Fibroblast of villous mesenchyme (primary cell): ENCODE results near the gene PIWIL4. TPM values are rescaled to one million over a fixed set of nuclear protein-coding genes. Genes with fewer than 3 reads are reported as not detected.
"Not testable (repeated sequence)": the region's sequence is repeated elsewhere in the genome, so short reads cannot be mapped to it uniquely, and the experiment has no call there.

Experiments used
- DNase-seq: peaks from one replicate; pipeline ENCODE4 v3.0.0-alpha.2; 2010; ENCODE audit warnings: low read depth
- H3K4me3 ChIP-seq: 2 replicates; pipeline ENCODE4 v1.5.1; 2011; ENCODE audit warnings: low read depth, mild to moderate bottlenecking, low read length
- total RNA-seq: library from RNA; depleted of rRNA; stranded (reverse); fragments of >200 nt; gene quantifications from 2 replicates; pipeline ENCODE4 v1.2.3, GENCODE V29; 2012
- TF ChIP-seq, protein P1 (sequence below): IDR thresholded peaks from 2 replicates; pipeline ENCODE4 v1.5.1; 2012; ENCODE audit warnings: low read depth, mild to moderate bottlenecking, low read length; ENCODE audit not compliant: insufficient read depth

Gene PIWIL4
- total RNA-seq, 1 donor, result 0.86 TPM

DNA sequence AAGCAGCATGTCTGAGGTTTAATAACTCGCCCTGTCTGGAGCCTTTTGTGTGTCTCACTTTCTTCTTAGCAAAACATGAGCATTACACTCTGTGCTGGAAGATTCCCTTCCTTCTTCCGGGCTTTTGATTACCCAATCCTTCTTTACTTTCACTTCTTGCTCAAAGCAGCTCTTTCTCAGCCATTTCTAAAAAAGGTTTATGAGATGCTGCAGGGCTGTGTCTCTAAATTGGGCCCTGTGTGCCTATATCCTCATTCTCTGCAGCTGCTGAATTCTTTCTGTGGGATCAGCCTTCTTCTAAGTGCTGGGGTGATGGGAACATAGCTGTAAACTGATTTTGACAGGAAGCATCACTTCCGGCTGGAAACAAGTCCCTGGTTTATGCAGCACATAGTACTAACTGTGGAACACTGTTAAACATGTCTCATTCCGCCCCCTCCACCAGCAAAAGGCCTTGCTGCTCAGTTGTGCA, 71.8 kb downstream of the PIWIL4 start:
- TF ChIP-seq, protein P1, sequence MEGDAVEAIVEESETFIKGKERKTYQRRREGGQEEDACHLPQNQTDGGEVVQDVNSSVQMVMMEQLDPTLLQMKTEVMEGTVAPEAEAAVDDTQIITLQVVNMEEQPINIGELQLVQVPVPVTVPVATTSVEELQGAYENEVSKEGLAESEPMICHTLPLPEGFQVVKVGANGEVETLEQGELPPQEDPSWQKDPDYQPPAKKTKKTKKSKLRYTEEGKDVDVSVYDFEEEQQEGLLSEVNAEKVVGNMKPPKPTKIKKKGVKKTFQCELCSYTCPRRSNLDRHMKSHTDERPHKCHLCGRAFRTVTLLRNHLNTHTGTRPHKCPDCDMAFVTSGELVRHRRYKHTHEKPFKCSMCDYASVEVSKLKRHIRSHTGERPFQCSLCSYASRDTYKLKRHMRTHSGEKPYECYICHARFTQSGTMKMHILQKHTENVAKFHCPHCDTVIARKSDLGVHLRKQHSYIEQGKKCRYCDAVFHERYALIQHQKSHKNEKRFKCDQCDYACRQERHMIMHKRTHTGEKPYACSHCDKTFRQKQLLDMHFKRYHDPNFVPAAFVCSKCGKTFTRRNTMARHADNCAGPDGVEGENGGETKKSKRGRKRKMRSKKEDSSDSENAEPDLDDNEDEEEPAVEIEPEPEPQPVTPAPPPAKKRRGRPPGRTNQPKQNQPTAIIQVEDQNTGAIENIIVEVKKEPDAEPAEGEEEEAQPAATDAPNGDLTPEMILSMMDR, result no peak
- no peak overlapping the region for H3K4me3 ChIP-seq
- DNase-seq, result peak; percentile 83

DNA sequence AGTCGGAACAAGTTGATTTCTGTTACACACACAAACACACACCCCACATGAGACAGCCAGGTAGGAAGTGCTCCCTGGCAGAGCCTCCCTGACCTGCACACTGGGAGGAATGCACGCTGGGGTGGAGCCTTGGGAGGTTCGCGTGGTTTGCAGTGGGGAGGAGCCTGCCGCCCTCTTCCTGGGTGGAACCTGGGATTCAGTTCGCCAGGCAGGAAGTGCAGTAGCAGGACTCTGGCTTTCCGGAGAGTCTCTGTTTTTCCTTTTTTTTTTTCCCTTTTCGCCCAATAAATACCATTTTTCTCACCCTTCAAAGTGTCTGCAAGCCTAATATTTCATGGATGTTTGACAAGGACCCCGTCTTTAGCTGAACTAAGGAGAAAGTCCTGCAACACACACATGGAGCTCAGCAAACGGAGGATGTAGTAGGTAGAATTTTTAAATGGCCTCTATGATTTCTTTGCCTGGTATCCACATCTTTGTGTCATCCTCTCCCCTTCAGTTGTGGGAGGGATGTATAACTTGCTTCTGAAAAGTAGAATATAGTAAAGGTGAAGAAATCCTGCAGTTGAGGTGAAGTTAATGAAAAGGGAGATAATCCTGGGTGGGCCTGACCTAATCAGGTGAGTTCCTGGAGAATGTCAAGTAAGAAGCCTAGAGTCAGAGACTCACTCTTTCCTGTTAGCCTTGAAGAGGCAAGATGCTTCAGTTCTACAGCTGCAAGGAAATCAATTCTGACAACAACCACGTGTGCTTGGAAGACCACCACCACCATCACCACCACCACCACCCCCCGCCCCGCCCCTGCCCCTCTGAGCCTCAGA, 72.9 kb downstream of the PIWIL4 start:
- DNase-seq, result no peak
- no peak overlapping the region for H3K4me3 ChIP-seq
- TF ChIP-seq, protein P1, result no peak

DNA sequence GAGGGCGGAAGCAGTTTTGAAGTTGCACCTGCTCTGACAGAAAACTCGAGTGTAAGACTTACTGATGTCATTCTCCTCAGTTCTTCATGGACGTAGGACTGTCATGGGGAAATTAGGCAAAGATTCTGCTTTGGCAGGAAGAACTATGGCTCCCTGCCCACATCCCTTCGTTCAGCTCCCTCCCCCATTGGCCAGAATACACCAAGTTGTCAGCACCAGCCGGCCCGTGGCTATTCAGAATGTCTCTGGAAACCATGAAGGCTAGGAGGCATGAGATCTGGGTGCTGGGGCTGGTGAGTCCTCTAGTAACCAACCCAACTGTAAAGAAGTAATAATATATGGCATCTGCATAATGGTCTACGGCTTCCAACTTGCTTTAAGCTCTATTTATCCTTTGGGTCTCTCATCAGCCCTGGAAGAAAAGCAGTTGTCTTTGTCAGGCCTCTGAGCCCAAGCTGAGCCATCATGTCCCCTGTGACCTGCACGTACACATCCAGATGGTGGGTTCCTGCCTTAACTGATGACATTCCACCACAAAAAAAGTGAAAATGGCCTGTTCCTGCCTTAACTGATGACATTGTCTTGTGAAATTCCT, 74.1 kb downstream of the PIWIL4 start:
- H3K4me3 ChIP-seq, result no peak overlapping the region
- DNase-seq, result no peak
- TF ChIP-seq, protein P1, result no peak

DNA sequence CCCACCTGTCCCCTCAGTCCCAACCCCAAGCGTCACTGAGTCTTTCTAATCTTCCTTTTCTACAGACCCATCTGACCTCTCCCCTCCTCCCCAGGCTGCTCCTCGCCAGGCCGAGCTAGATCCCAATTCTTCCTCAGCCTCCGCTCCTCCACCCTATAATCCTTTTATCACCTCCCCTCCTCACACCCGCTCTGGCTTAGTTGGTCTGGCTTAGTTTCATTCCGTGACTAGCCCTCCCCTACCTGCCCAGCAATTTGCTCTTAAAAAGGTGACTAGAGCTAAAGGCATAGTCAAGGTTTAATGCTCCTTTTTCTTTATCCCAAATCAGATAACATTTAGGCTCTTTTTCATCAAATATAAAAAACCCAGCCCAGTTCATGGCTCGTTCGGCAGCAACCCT, 76.0 kb downstream of the PIWIL4 start:
- not testable (repeated sequence) for DNase-seq, H3K4me3 ChIP-seq

DNA sequence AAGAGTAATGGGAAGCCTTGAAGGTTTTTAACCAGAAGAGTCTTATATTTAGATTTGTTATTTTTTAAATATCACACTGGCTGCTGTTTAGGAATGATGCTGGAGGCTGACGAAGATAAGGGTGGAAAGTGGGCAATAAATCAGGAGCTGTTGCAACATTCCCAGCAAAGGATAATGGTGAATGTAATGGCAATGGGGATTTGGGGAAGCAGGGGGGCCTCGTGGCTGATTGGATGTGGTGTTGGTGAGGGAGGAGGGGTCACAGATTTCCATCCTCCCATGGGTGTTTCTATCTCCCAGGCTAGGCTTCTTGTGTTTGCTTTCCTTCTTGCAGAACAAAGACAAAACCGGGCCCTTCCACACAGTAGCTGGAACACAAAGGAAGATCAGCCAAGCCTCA, 80.8 kb downstream of the PIWIL4 start:
- DNase-seq, result peak; percentile 91
- TF ChIP-seq, protein P1, result no peak
- no peak overlapping the region for H3K4me3 ChIP-seq

DNA sequence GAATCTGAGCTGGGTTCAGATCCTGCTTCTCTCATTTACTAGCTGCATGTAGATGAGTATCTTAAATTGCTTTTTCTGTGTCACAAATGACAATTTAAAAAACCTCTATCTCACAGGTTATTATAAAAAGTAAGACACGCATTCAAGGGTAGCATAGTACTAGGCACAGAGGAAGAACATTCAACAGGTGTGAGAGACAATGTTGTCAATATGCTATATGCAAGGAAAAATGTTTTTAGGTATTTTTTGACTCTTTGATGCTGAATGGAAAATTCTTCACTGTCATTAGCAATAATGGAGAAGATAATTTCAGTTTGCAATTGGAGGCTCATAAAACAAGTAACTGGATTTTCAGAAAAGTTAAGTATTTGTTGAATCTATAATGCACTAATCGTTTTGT, 81.6 kb downstream of the PIWIL4 start:
- TF ChIP-seq, protein P1, result no peak
- DNase-seq, result no peak
- no peak overlapping the region for H3K4me3 ChIP-seq

DNA sequence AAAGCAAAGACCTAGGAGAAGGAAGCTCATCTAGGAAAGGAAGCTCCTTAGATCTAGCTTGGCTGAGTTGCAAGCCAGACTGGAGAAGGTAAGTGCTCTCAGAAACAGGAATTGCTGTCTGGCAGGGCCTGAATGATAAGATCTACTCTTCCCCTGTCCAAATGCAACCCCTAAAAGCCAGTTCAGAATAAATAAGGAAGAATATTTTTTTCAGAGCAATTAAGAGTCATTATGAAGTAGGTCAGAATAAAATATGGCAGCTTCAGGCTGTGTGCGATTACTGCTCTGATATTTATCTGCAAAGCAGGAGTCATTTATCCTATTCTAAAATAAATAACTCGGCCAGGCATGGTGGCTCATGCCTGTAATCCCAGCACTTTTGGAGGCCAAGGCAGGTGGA, 82.1 kb downstream of the PIWIL4 start:
- DNase-seq, result no peak
- TF ChIP-seq, protein P1, result no peak
- H3K4me3 ChIP-seq, result no peak overlapping the region
